C4-2B (cell line): ENCODE measurements around the gene FADS2.

Source experiments
- H3K27ac ChIP-seq: fragments of 450-650 bp; 2 replicates; pipeline ENCODE4 v1.5.1; 2017
- CTCF ChIP-seq: fragments of 450-650 bp; conservative IDR thresholded peaks from 2 replicates; pipeline ENCODE4 v1.5.1; 2017; ENCODE audit warnings: mild to moderate bottlenecking
- ZFX ChIP-seq: fragments of 450-650 bp; IDR thresholded peaks from 2 replicates; pipeline ENCODE4 v1.6.1; 2017

FADS2 gene

GRCh38 chr11:61861634-61862033, 33.5 kb downstream of the FADS2 start:
- no peak for TF ChIP-seq CTCF
- TF ChIP-seq ZFX = no peak
- H3K27ac ChIP-seq = no peak overlapping the region

- no peak overlapping the region for H3K27ac ChIP-seq
- TF ChIP-seq CTCF = no peak
- no peak for TF ChIP-seq ZFX
Observed at GRCh38 chr11:61862714-61863547, 34.8 kb downstream of the FADS2 start.

GRCh38 chr11:61863548-61864081, 35.5 kb downstream of the FADS2 start:
- TF ChIP-seq CTCF = no peak
- no peak for TF ChIP-seq ZFX

GRCh38 chr11:61864814-61865775, 37.0 kb downstream of the FADS2 start:
- no peak overlapping the region for H3K27ac ChIP-seq
- TF ChIP-seq ZFX (no peak), CTCF (no peak)

More at GRCh38 chr11:61863548-61864081, 35.5 kb downstream of the FADS2 start:
- no peak overlapping the region for H3K27ac ChIP-seq

GRCh38 chr11:61866231-61866957, 38.3 kb downstream of the FADS2 start:
- no peak overlapping the region for H3K27ac ChIP-seq
- TF ChIP-seq ZFX (no peak), CTCF (no peak)

- H3K27ac ChIP-seq = no peak overlapping the region
- TF ChIP-seq CTCF = no peak
- TF ChIP-seq ZFX = no peak
Observed at GRCh38 chr11:61866958-61867343, 38.9 kb downstream of the FADS2 start.
